Measurements from ENCODE around the gene LEMD1. TPM values are rescaled to one million over a fixed set of nuclear protein-coding genes. Genes with fewer than 3 reads are reported as not detected.

The LEMD1 gene
- total and polyA plus RNA-seq, 8 donors = 0.95 to 3.7 (median 1.7) TPM; not detected in 5

DNA sequence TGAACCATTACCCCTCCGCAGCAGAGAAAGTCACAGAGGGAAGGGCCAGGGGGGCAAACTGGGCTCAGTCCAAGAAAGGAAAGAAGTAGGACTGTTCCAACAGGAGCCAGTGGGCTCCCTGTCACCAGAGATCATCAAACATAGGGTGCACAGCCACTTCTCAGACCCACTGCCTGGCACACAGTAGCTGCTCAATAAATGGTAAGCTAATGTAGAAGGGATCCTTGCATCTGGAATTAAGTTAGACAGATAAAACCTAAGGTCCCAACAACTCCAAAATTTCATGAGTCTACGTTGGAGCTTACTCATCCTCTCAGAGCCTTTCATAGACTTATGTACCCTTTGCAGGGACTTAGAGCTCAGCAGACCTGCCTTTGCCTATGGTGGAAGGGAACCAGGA is 30.5 kb upstream of the LEMD1 start:
- Histone ChIP-seq H3K9me3 (no peaks in the 10 kb centered on the region), H3K4me1 (peaks cover 17 to 45% (median 24%) of the 10 kb centered on the region in 4 donors), H3K36me3 (no peaks in the 10 kb centered on the region), H3K27ac (no peak overlapping the region), H3K27me3 (peaks cover 17 to 89% (median 77%) of the 10 kb centered on the region in 3 donors), H3K4me3 (no peak overlapping the region)
- TF ChIP-seq EP300 (IDR thresholded peaks at IDR 0.05) (no peak), POLR2A (IDR thresholded peaks at IDR 0.05) (no peak), POLR2AphosphoS5 (IDR thresholded peaks at IDR 0.05) (no peak)
- TF ChIP-seq, protein P1, sequence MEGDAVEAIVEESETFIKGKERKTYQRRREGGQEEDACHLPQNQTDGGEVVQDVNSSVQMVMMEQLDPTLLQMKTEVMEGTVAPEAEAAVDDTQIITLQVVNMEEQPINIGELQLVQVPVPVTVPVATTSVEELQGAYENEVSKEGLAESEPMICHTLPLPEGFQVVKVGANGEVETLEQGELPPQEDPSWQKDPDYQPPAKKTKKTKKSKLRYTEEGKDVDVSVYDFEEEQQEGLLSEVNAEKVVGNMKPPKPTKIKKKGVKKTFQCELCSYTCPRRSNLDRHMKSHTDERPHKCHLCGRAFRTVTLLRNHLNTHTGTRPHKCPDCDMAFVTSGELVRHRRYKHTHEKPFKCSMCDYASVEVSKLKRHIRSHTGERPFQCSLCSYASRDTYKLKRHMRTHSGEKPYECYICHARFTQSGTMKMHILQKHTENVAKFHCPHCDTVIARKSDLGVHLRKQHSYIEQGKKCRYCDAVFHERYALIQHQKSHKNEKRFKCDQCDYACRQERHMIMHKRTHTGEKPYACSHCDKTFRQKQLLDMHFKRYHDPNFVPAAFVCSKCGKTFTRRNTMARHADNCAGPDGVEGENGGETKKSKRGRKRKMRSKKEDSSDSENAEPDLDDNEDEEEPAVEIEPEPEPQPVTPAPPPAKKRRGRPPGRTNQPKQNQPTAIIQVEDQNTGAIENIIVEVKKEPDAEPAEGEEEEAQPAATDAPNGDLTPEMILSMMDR (IDR thresholded peaks at IDR 0.05) = no peak
- no peak for DNase-seq
- intact Hi-C loops (cut with DNase I; ENCODE audit: low total_unique reads) = no loop called here
- WGBS, 5 donors = 71 to 80% (median 74%) methylated on average over 2 of the region's 2 CpGs

DNA sequence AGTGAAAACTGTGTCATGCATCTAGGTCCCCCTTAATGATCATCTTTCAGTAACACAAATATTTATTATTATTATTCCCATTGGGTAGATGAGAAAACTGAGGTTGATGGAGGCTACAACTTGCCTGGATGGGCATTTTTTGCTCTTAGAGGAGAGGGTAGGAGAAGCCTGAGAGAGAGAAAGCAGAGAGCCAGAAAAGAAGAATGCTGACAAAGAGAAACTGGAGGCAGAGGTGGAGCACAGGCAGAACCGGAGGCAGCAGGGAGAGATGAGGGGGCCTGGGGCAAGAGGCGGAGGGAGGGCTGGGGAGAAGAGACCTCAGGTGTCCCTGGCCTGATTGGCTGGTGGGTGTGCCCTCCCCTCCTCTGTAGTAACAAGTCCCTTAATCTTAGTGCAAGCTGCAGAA is 29.9 kb upstream of the LEMD1 start:
- Histone ChIP-seq H3K9me3 (no peaks in the 10 kb centered on the region), H3K36me3 (no peaks in the 10 kb centered on the region), H3K27ac (no peak overlapping the region), H3K27me3 (peaks cover 11 to 83% (median 71%) of the 10 kb centered on the region in 3 donors), H3K4me1 (peaks cover 12 to 39% (median 18%) of the 10 kb centered on the region in 4 donors), H3K4me3 (no peak overlapping the region)
- TF ChIP-seq EP300 (IDR thresholded peaks at IDR 0.05) (no peak), POLR2A (IDR thresholded peaks at IDR 0.05) (no peak), POLR2AphosphoS5 (IDR thresholded peaks at IDR 0.05) (no peak)
- TF ChIP-seq, protein P1 (IDR thresholded peaks at IDR 0.05) = no peak
- intact Hi-C loops (cut with DNase I; ENCODE audit: low total_unique reads) = no loop called here
- DNase-seq = no peak
- 58 to 86% (median 74%) methylated on average over 2 of the region's 2 CpGs for WGBS, 5 donors

DNA sequence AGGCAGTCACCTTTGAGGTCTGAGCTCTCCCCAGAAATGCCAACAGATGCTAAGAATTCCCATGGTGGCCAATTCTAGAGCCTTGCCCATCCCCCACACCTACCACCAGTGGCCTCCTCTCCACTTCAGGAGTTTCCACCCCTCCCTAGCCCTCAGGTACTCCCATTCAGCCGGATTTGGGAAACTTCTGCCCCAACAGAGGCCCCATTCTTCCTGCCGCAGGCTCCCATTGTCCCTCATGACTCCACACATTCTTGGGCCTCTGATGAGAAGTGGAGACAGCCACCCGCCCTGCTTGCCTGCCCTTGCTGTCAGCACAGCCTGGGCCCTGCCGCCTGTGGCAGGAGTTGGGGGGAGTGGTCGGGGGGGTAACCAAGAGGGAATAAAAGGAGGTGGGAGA is 29.3 kb upstream of the LEMD1 start:
- TF ChIP-seq POLR2AphosphoS5 (IDR thresholded peaks at IDR 0.05) (no peak), EP300 (IDR thresholded peaks at IDR 0.05) (no peak), POLR2A (IDR thresholded peaks at IDR 0.05) (no peak)
- TF ChIP-seq, protein P1 (IDR thresholded peaks at IDR 0.05) = no peak
- no peak for DNase-seq
- H3K36me3 ChIP-seq = no peaks in the 10 kb centered on the region
- H3K9me3 ChIP-seq = no peaks in the 10 kb centered on the region
- H3K4me3 ChIP-seq = no peak overlapping the region
- peaks cover 6 to 34% (median 13%) of the 10 kb centered on the region in 4 donors for H3K4me1 ChIP-seq
- 48 to 66% (median 61%) methylated on average over 5 of the region's 5 CpGs for WGBS, 5 donors
- H3K27ac ChIP-seq = no peak overlapping the region
- intact Hi-C loops (cut with DNase I; ENCODE audit: low total_unique reads) = no loop called here
- H3K27me3 ChIP-seq = peaks cover 5 to 78% (median 65%) of the 10 kb centered on the region in 3 donors

DNA sequence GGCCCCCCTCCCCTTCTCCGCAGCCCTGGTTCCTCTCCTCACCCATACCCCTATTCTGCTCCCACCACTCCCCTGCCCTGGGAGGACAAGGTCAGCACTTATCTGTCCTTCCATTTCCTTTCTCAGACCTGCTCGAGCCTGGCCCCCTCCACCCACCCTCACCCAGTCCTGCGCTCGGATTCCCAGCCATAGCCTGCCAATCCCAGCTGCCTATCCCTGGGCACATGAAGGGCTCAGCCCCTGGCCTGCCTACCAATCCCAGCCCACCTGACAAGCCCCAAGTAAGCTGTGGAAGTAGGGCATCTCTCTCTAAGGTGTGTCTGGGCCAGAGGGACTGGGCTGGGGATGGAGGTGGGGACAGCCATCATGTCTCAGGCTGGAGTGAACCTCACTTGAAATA is 28.6 kb upstream of the LEMD1 start:
- Histone ChIP-seq H3K4me1 (peaks cover 2 to 30% (median 8%) of the 10 kb centered on the region in 4 donors), H3K9me3 (no peaks in the 10 kb centered on the region), H3K27ac (no peak overlapping the region), H3K36me3 (no peaks in the 10 kb centered on the region), H3K27me3 (peaks cover 4 to 70% (median 57%) of the 10 kb centered on the region in 3 donors), H3K4me3 (no peak overlapping the region)
- DNase-seq = peak in 1 of 2 donors; percentile 58
- 44 to 63% (median 55%) methylated on average over 4 of the region's 4 CpGs for WGBS, 5 donors
- intact Hi-C loops (cut with DNase I; ENCODE audit: low total_unique reads) = no loop called here
- TF ChIP-seq, protein P1 (IDR thresholded peaks at IDR 0.05) = no peak
- TF ChIP-seq POLR2A (IDR thresholded peaks at IDR 0.05) = no peak
- TF ChIP-seq EP300 (IDR thresholded peaks at IDR 0.05) = no peak
- no peak for TF ChIP-seq POLR2AphosphoS5 (IDR thresholded peaks at IDR 0.05)

Data from stomach (tissue), 9 donors.